ENCODE data around the gene RBFOX1. TPM values are rescaled to one million over a fixed set of nuclear protein-coding genes. Genes with fewer than 3 reads are reported as not detected.

RBFOX1 gene
- total and polyA plus RNA-seq, 2 donors (not counting 1 experiment from before 2014, with no cell fraction given) = not detected

- no peaks in the 10 kb centered on the region for H3K27me3 Mint-ChIP-seq
- peaks cover 0 to 3% (median 0%) of the 10 kb centered on the region in 3 donors for H3K9me3 ChIP-seq (ENCODE audit: control extremely low read depth in 1 of 3, control insufficient read depth in 2 of 3, insufficient read depth in 1 of 3, low read length in 2 of 3)
- TF ChIP-seq, protein P1, sequence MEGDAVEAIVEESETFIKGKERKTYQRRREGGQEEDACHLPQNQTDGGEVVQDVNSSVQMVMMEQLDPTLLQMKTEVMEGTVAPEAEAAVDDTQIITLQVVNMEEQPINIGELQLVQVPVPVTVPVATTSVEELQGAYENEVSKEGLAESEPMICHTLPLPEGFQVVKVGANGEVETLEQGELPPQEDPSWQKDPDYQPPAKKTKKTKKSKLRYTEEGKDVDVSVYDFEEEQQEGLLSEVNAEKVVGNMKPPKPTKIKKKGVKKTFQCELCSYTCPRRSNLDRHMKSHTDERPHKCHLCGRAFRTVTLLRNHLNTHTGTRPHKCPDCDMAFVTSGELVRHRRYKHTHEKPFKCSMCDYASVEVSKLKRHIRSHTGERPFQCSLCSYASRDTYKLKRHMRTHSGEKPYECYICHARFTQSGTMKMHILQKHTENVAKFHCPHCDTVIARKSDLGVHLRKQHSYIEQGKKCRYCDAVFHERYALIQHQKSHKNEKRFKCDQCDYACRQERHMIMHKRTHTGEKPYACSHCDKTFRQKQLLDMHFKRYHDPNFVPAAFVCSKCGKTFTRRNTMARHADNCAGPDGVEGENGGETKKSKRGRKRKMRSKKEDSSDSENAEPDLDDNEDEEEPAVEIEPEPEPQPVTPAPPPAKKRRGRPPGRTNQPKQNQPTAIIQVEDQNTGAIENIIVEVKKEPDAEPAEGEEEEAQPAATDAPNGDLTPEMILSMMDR (IDR thresholded peaks at IDR 0.05) = no peak
- no peak for TF ChIP-seq EZH2 (IDR thresholded peaks at IDR 0.05; ENCODE audit: borderline replicate concordance, insufficient read depth, low read depth, low read length, poor library complexity, severe bottlenecking)
- intact Hi-C loops (cut with micrococcal nuclease) = no loop called here
- no CpG with 5 or more reads among the region's 1 CpG for WGBS (ENCODE audit: insufficient coverage)
- no peaks in the 10 kb centered on the region for H3K4me1 ChIP-seq (ENCODE audit: control insufficient read depth in 2 of 2, insufficient read depth in 2 of 2, low read length in 2 of 2)
- H3K9ac ChIP-seq (ENCODE audit: low read length) = no peak overlapping the region
- ATAC-seq (ENCODE audit: low read depth) (no peak), DNase-seq (no peak)
- H3K4me3 ChIP-seq (ENCODE audit: control extremely low read depth in 1 of 5, extremely low read depth in 1 of 5, insufficient read depth in 1 of 5, low read depth in 2 of 5, low read length in 4 of 5) = no peak overlapping the region
- H3K4me3 Mint-ChIP-seq = no peak overlapping the region
- H3K4me2 ChIP-seq (replicated peaks; ENCODE audit: low read depth, low read length, poor library complexity, severe bottlenecking) = no peak overlapping the region
- no peaks in the 10 kb centered on the region for H4K20me1 ChIP-seq (ENCODE audit: control insufficient read depth, insufficient read depth, low read length, poor library complexity, severe bottlenecking)
- no peak overlapping the region for H2AFZ ChIP-seq (ENCODE audit: insufficient read depth, low read depth, low read length, poor library complexity, severe bottlenecking)
- POLR2A ChIA-PET = no interaction called here
- CTCF ChIA-PET = no interaction called here
- no peaks in the 10 kb centered on the region for H3K79me2 ChIP-seq (ENCODE audit: control insufficient read depth, insufficient read depth, low read length)
- H3K4me1 Mint-ChIP-seq = no peaks in the 10 kb centered on the region
- H3K36me3 ChIP-seq (replicated peaks in 1 of 2; ENCODE audit: control extremely low read depth in 1 of 2, control insufficient read depth in 1 of 2, extremely low read depth in 1 of 2, insufficient read depth in 2 of 2, low read length in 1 of 2) = no peaks in the 10 kb centered on the region
- H3K27ac Mint-ChIP-seq = no peak overlapping the region
- peaks cover 15% of the 10 kb centered on the region for H3K9me3 Mint-ChIP-seq (ENCODE audit: insufficient read depth)
- H3K27me3 ChIP-seq (replicated peaks in 1 of 4; ENCODE audit: control extremely low read depth in 1 of 4, control insufficient read depth in 3 of 4, insufficient read depth in 4 of 4, low read length in 3 of 4) = no peaks in the 10 kb centered on the region
- no peak overlapping the region for H3K27ac ChIP-seq (ENCODE audit: low read length in 2 of 2)
Observed at GRCh38 chr16:7736138-7736665, 403.6 kb downstream of the RBFOX1 start.

GRCh38 chr16:7742626-7743025 is 410.0 kb downstream of the RBFOX1 start:
- no peak for DNase-seq
- H3K4me2 ChIP-seq (replicated peaks; ENCODE audit: low read depth, low read length, poor library complexity, severe bottlenecking) = no peak overlapping the region
- no peaks in the 10 kb centered on the region for H3K27me3 ChIP-seq (replicated peaks in 1 of 4; ENCODE audit: control extremely low read depth in 1 of 4, control insufficient read depth in 3 of 4, insufficient read depth in 4 of 4, low read length in 3 of 4)
- ChIA-PET CTCF (no interaction called here), POLR2A (no interaction called here)
- no peak overlapping the region for H3K27ac ChIP-seq (ENCODE audit: low read length in 2 of 2)
- Mint-ChIP-seq H3K27me3 (no peaks in the 10 kb centered on the region), H3K4me1 (no peaks in the 10 kb centered on the region), H3K4me3 (no peak overlapping the region), H3K9me3 (ENCODE audit: insufficient read depth) (peaks cover 11% of the 10 kb centered on the region), H3K27ac (no peak overlapping the region)
- no peaks in the 10 kb centered on the region for H3K4me1 ChIP-seq (ENCODE audit: control insufficient read depth in 2 of 2, insufficient read depth in 2 of 2, low read length in 2 of 2)
- no peak for TF ChIP-seq EZH2 (IDR thresholded peaks at IDR 0.05; ENCODE audit: borderline replicate concordance, insufficient read depth, low read depth, low read length, poor library complexity, severe bottlenecking)
- intact Hi-C loops (cut with micrococcal nuclease) = no loop called here
- no peak overlapping the region for H3K9ac ChIP-seq (ENCODE audit: low read length)
- no peaks in the 10 kb centered on the region for H3K79me2 ChIP-seq (ENCODE audit: control insufficient read depth, insufficient read depth, low read length)
- WGBS (ENCODE audit: insufficient coverage) = no CpG with 5 or more reads among the region's 3 CpGs
- ATAC-seq (ENCODE audit: low read depth) = no peak
- H3K4me3 ChIP-seq (ENCODE audit: control extremely low read depth in 1 of 5, extremely low read depth in 1 of 5, insufficient read depth in 1 of 5, low read depth in 2 of 5, low read length in 4 of 5) = no peak overlapping the region
- H2AFZ ChIP-seq (ENCODE audit: insufficient read depth, low read depth, low read length, poor library complexity, severe bottlenecking) = no peak overlapping the region
- H4K20me1 ChIP-seq (ENCODE audit: control insufficient read depth, insufficient read depth, low read length, poor library complexity, severe bottlenecking) = no peaks in the 10 kb centered on the region
- H3K9me3 ChIP-seq (ENCODE audit: control extremely low read depth in 1 of 3, control insufficient read depth in 2 of 3, insufficient read depth in 1 of 3, low read length in 2 of 3) = peaks cover 0 to 3% (median 0%) of the 10 kb centered on the region in 3 donors
- H3K36me3 ChIP-seq (replicated peaks in 1 of 2; ENCODE audit: control extremely low read depth in 1 of 2, control insufficient read depth in 1 of 2, extremely low read depth in 1 of 2, insufficient read depth in 2 of 2, low read length in 1 of 2) = no peaks in the 10 kb centered on the region
